ENCODE measurements around the gene BAAT. TPM values are rescaled to one million over a fixed set of nuclear protein-coding genes. Genes with fewer than 3 reads are reported as not detected.

Gene BAAT
- total and polyA plus RNA-seq, 2 donors from 2014 or later = 0.09 to 0.15 TPM

DNA sequence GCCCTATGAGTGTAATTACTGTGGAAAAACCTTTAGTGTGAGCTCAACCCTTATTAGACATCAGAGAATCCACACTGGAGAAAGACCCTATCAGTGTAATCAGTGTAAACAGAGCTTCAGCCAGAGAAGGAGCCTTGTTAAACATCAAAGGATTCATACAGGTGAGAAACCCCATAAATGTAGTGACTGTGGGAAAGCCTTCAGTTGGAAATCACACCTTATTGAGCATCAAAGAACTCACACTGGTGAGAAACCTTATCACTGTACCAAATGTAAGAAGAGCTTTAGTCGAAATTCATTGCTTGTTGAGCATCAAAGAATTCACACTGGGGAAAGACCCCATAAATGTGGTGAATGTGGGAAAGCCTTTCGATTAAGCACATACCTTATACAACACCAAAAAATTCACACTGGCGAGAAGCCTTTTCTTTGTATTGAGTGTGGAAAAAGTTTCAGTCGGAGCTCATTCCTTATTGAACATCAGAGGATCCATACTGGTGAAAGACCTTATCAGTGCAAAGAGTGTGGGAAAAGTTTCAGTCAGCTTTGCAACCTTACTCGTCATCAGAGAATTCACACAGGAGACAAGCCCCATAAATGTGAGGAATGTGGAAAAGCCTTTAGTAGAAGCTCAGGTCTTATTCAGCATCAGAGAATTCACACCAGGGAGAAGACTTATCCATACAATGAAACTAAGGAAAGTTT, 23.7 kb upstream of the BAAT start:
- peaks cover 35 to 55% (median 45%) of the 10 kb centered on the region in 3 donors for H3K36me3 ChIP-seq (ENCODE audit: control insufficient read depth in 2 of 3, insufficient read depth in 3 of 3, low read length in 3 of 3)
- no peak overlapping the region for H3K27ac ChIP-seq (ENCODE audit: low read depth in 2 of 2, low read length in 2 of 2)
- intact Hi-C loops (cut with DNase I) = no loop called here
- H3K9ac ChIP-seq (ENCODE audit: low read length in 3 of 3) = no peak overlapping the region
- no peaks in the 10 kb centered on the region for H3K27me3 ChIP-seq (ENCODE audit: control insufficient read depth, insufficient read depth, low read length)
- H3K4me1 ChIP-seq (ENCODE audit: control insufficient read depth in 2 of 3, insufficient read depth in 2 of 3, low read depth in 1 of 3, low read length in 3 of 3) = no peaks in the 10 kb centered on the region
- TF ChIP-seq, protein P1, sequence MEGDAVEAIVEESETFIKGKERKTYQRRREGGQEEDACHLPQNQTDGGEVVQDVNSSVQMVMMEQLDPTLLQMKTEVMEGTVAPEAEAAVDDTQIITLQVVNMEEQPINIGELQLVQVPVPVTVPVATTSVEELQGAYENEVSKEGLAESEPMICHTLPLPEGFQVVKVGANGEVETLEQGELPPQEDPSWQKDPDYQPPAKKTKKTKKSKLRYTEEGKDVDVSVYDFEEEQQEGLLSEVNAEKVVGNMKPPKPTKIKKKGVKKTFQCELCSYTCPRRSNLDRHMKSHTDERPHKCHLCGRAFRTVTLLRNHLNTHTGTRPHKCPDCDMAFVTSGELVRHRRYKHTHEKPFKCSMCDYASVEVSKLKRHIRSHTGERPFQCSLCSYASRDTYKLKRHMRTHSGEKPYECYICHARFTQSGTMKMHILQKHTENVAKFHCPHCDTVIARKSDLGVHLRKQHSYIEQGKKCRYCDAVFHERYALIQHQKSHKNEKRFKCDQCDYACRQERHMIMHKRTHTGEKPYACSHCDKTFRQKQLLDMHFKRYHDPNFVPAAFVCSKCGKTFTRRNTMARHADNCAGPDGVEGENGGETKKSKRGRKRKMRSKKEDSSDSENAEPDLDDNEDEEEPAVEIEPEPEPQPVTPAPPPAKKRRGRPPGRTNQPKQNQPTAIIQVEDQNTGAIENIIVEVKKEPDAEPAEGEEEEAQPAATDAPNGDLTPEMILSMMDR (IDR thresholded peaks at IDR 0.05; ENCODE audit: borderline replicate concordance, extremely low read depth, insufficient read depth) = no peak
- peak overlapping the region in 2 of 3 donors; percentile 6 to 32 for H3K4me3 ChIP-seq (ENCODE audit: low read length in 3 of 3)
- peaks cover 24 to 70% (median 57%) of the 10 kb centered on the region in 3 donors for H3K9me3 ChIP-seq (ENCODE audit: control insufficient read depth in 2 of 3, insufficient read depth in 1 of 3, low read length in 3 of 3)
- DNase-seq = no peak
- FAIRE-seq = no peak

DNA sequence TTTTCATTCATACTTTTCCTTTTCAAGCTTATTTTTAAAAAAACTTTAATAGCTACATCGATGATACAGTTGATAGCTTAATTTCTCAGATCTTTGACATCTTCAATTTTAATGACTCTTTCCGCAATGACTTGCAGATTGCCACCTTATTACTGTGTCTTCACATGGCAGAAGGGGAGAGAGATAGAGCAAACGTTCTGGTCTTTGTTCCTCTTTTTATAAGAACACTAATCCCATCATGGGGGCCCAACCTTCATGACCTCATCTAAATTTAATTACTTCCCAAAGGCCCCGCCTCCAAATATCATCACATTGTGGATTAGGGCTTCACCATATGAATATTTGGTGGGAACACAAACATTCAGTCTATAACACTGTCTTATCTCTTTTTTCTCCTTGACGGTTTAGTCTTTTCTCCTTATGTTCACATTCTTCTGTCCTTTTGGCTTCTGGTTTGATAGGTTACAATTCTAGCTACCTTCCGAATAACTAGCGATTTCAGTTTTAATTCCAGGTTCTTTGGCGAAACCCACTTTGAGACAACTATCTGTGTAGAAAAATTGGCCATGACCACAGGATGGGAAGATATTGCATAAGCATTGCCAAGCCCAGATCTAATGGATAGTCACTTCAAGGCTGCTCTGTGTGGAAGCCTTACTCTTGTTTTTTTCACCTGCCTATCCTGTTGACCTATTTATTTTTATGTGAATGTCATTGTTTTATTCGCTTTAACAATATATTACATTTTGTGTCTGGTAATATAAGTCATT, 18.9 kb upstream of the BAAT start:
- TF ChIP-seq, protein P1 (IDR thresholded peaks at IDR 0.05; ENCODE audit: borderline replicate concordance, extremely low read depth, insufficient read depth) = no peak
- Histone ChIP-seq H3K9ac (ENCODE audit: low read length in 3 of 3) (no peak overlapping the region), H3K4me3 (ENCODE audit: low read length in 3 of 3) (no peak overlapping the region), H3K4me1 (ENCODE audit: control insufficient read depth in 2 of 3, insufficient read depth in 2 of 3, low read depth in 1 of 3, low read length in 3 of 3) (peaks cover 3 to 8% (median 8%) of the 10 kb centered on the region in 3 donors), H3K27me3 (ENCODE audit: control insufficient read depth, insufficient read depth, low read length) (no peaks in the 10 kb centered on the region), H3K9me3 (ENCODE audit: control insufficient read depth in 2 of 3, insufficient read depth in 1 of 3, low read length in 3 of 3) (peaks cover 17 to 38% (median 32%) of the 10 kb centered on the region in 3 donors), H3K36me3 (ENCODE audit: control insufficient read depth in 2 of 3, insufficient read depth in 3 of 3, low read length in 3 of 3) (peaks cover 51 to 73% (median 52%) of the 10 kb centered on the region in 3 donors), H3K27ac (ENCODE audit: low read depth in 2 of 2, low read length in 2 of 2) (no peak overlapping the region)
- no peak for FAIRE-seq
- intact Hi-C loops (cut with DNase I) = no loop called here
- no peak for DNase-seq

DNA sequence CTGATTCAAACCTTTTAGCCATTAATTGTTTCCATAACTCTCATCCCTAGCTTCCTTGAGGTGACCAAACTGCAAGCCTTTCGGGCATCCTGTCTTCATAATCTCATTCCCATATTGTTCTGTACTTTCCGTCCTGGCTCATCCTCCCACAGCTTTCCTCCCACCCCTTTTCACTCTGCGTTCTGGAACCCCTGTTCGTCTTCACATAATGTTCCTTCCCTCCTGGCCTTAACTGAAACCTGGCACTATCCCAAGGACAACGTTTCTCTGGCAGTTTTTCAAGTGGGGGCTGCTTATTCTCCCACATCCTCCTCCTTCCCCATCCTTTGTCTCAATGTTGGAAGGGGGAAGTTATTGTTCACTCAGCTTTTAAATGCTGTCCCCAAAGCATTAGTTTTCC, 15.3 kb upstream of the BAAT start:
- peak overlapping the region in 1 of 3 donors; percentile 80 for H3K9ac ChIP-seq (ENCODE audit: low read length in 3 of 3)
- DNase-seq = peak in 1 of 5 donors; percentile 18
- H3K4me1 ChIP-seq (ENCODE audit: control insufficient read depth in 2 of 3, insufficient read depth in 2 of 3, low read depth in 1 of 3, low read length in 3 of 3) = peaks cover 3 to 8% (median 8%) of the 10 kb centered on the region in 3 donors
- intact Hi-C loops (cut with DNase I) = no loop called here
- H3K27ac ChIP-seq (ENCODE audit: low read depth in 2 of 2, low read length in 2 of 2) = no peak overlapping the region
- peaks cover 27 to 41% (median 32%) of the 10 kb centered on the region in 3 donors for H3K36me3 ChIP-seq (ENCODE audit: control insufficient read depth in 2 of 3, insufficient read depth in 3 of 3, low read length in 3 of 3)
- H3K4me3 ChIP-seq (ENCODE audit: low read length in 3 of 3) = peak overlapping the region; percentile 7 to 96 (median 78)
- H3K9me3 ChIP-seq (ENCODE audit: control insufficient read depth in 2 of 3, insufficient read depth in 1 of 3, low read length in 3 of 3) = peaks cover 3 to 16% (median 8%) of the 10 kb centered on the region in 3 donors
- no peak for FAIRE-seq
- no peaks in the 10 kb centered on the region for H3K27me3 ChIP-seq (ENCODE audit: control insufficient read depth, insufficient read depth, low read length)
- TF ChIP-seq, protein P1 (IDR thresholded peaks at IDR 0.05; ENCODE audit: borderline replicate concordance, extremely low read depth, insufficient read depth) = no peak
